H1 (cell line): Measurements from ENCODE around the gene PLSCR1. TPM values are rescaled to one million over a fixed set of nuclear protein-coding genes. Genes with fewer than 3 reads are reported as not detected.

Experiments
- KDM5A ChIP-seq: fragments of 200-600 bp; IDR thresholded peaks from 2 replicates; pipeline ENCODE4 v1.7.1; 2012; ENCODE audit warnings: mild to moderate bottlenecking, low read length, inconsistent platforms, mixed read lengths
- RNF2 ChIP-seq: fragments of 200-900, 300-1000 bp; sonication (generic); IDR thresholded peaks from 2 replicates; pipeline ENCODE4 v1.7.1; 2016; ENCODE audit warnings: borderline replicate concordance, low read depth, mild to moderate bottlenecking, antibody characterized with exemption, low read length; ENCODE audit not compliant: poor library complexity, severe bottlenecking; ENCODE audit errors: missing control alignments
- TEAD4 ChIP-seq: IDR thresholded peaks from 2 replicates; pipeline ENCODE4 v1.6.1; 2012; ENCODE audit warnings: low read depth, low read length, inconsistent platforms, mixed read lengths
- polyA plus RNA-seq, 7 experiments: library from polyadenylated mRNA; depleted of rRNA in 3 of 7; stranded (reverse) in 5 of 7; unstranded in 2 of 7; fragments of >200 nt in 5 of 7; fragments of 200-250 nt in 2 of 7; gene quantifications; 1 replicate in 5 of 7; 2 replicates in 1 of 7; 4 replicates in 1 of 7; pipeline versions ENCODE4 v1.2.1 to v1.2.3, GENCODE V29; 2011 to 2013; ENCODE audit warnings: missing spikeins in 2 of 7, mixed read lengths in 2 of 7
- total RNA-seq: library from RNA; stranded (reverse); fragmentation: NEBNext Ultra II Directional; extraction: Animal tissue kit (Norgen Biotek cat#: 25700); gene quantifications from 2 replicates; pipeline ENCODE4 v1.2.1, GENCODE V29; 2021

Gene PLSCR1
- total and polyA plus RNA-seq, 2 of the 8 experiments (the other 6 are each of a cell fraction or from before 2014, with no cell fraction given): 32.2 to 48.5 TPM

DNA sequence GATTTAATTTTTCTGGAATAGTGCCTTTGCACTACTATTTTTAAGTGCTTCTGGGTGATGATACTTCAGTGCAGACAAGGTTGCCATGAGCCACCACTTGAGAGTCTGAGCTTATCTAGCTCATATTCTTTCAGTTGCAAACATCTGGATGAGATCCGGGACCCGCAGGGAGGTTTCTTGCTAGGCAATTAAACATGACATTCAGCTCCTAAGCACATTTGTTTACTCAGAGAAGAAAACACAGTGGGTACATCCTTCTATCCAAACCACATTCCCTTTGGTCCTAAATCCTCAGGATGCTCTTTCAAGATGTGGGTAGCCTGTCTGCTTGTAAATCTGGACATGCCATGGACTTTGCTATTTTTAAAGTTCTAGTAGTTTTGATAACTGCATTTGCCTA lies 12.0 kb downstream of the PLSCR1 start (continued):
- TF ChIP-seq RNF2: no peak
- no peak for TF ChIP-seq TEAD4
- no peak for TF ChIP-seq KDM5A
